A549 (cell line): Measurements from ENCODE around the gene PGRMC1. TPM values are rescaled to one million over a fixed set of nuclear protein-coding genes. Genes with fewer than 3 reads are reported as not detected.

ENCODE experiments used
- ATAC-seq, 2 experiments: fragments of 200-7000 bp in 1 of 2; fragments of >200 bp in 1 of 2; cut with Nextera tagmentation in 1 of 2; cut with Tn5 transposase in 1 of 2; 3 replicates each; pipeline versions ENCODE4 v1.8.0 to v1.9.1; 2018 to 2020; ENCODE audit warnings: mild to moderate bottlenecking in 1 of 2, moderate library complexity in 1 of 2
- CTCF ChIA-PET: fragments of 300-600 bp; sonication (Branson Sonifier 250); formaldehyde crosslinking; extraction: SDS; loops from one replicate; lab custom pipeline; 2021; ENCODE audit warnings: antibody characterized with exemption, inconsistent platforms; lab: Yijun Ruan, JAX
- POLR2A ChIA-PET: fragments of 350-600 bp; formaldehyde crosslinking; extraction: SDS; loops from one replicate; lab custom pipeline; 2021; ENCODE audit warnings: antibody characterized with exemption, inconsistent platforms; lab: Yijun Ruan, JAX
- DNase-seq, 2 experiments: peaks; one replicate each; pipeline versions ENCODE4 v3.0.0 to v3.0.0-alpha.2; 2011 to 2016; ENCODE audit warnings: low read depth in 1 of 2, low spot score in 1 of 2
- FAIRE-seq: peaks from 2 replicates; lab custom pipeline; 2011; peaks lifted over from hg19 to GRCh38; lab: Jason Lieb, UNC
- H3K27ac ChIP-seq, 2 experiments: fragments of >200 bp; sonication (Bioruptor Twin); formaldehyde crosslinking; 3 replicates each; pipeline ENCODE4 v1.5.1; 2016 to 2017
- H3K4me1 ChIP-seq: fragments of >200 bp; sonication (Bioruptor Twin); formaldehyde crosslinking; 3 replicates; pipeline ENCODE4 v1.6.1; 2016
- H3K4me2 ChIP-seq: fragments of >200 bp; sonication (Bioruptor Twin); formaldehyde crosslinking; 3 replicates; pipeline ENCODE4 v1.6.1; 2016
- H3K4me3 ChIP-seq: fragments of >200 bp; sonication (Bioruptor Twin); formaldehyde crosslinking; 3 replicates; pipeline ENCODE4 v1.5.1; 2016
- H3K9me3 ChIP-seq: fragments of >200 bp; sonication (Bioruptor Twin); formaldehyde crosslinking; 3 replicates; pipeline ENCODE4 v1.6.1; 2016
- BHLHE40 ChIP-seq: IDR thresholded peaks from 2 replicates; pipeline ENCODE4 v1.6.1; 2012; ENCODE audit warnings: low read depth, low read length, inconsistent platforms
- E2F6 ChIP-seq: IDR thresholded peaks from 2 replicates; pipeline ENCODE4 v1.6.1; 2012; ENCODE audit warnings: low read depth, borderline replicate concordance
- EHF ChIP-seq: fragments of 250-450 bp; sonication (Bioruptor Pico); IDR thresholded peaks from 2 replicates; pipeline ENCODE4 v1.5.0; 2020; ENCODE audit warnings: mild to moderate bottlenecking
- EP300 ChIP-seq, 2 experiments: fragments of >200 bp; sonication (Bioruptor Twin); formaldehyde crosslinking; IDR thresholded peaks; 2 replicates in 1 of 2; 3 replicates in 1 of 2; pipeline ENCODE4 v1.6.1; 2016 to 2017
- FOXS1 ChIP-seq: fragments of 250-450 bp; sonication (Bioruptor Pico); IDR thresholded peaks from 2 replicates; pipeline ENCODE4 v1.5.0; 2020; ENCODE audit warnings: mild to moderate bottlenecking, moderate library complexity
- HEYL ChIP-seq: fragments of 250-450 bp; sonication (Bioruptor Pico); IDR thresholded peaks from 2 replicates; pipeline ENCODE4 v1.8.0; 2021; ENCODE audit warnings: mild to moderate bottlenecking, moderate library complexity
- JUN ChIP-seq, 2 experiments: fragments of >200 bp; sonication (Bioruptor Twin); formaldehyde crosslinking; IDR thresholded peaks; 2 replicates in 1 of 2; 3 replicates in 1 of 2; pipeline ENCODE4 v1.6.1; 2016 to 2017
- KDM1A ChIP-seq: fragments of 200-600 bp; sonication (generic); IDR thresholded peaks from 2 replicates; pipeline ENCODE4 v1.6.1; 2016; ENCODE audit warnings: low read depth, mild to moderate bottlenecking
- KDM5A ChIP-seq: fragments of 200-600 bp; sonication (generic); IDR thresholded peaks from 2 replicates; pipeline ENCODE4 v1.6.1; 2016; ENCODE audit warnings: antibody characterized with exemption, mild to moderate bottlenecking
- MAX ChIP-seq: IDR thresholded peaks from 2 replicates; pipeline ENCODE4 v1.6.1; 2012
- NFE2L2 ChIP-seq: fragments of 150-350 bp; conservative IDR thresholded peaks from 2 replicates; pipeline ENCODE4 v1.6.1; 2014; ENCODE audit warnings: low read length
- NR3C1 ChIP-seq: fragments of >200 bp; sonication (Bioruptor Twin); formaldehyde crosslinking; IDR thresholded peaks from 3 replicates; pipeline ENCODE4 v1.6.1; 2017
- PHF8 ChIP-seq: fragments of 200-600 bp; sonication (generic); IDR thresholded peaks from 2 replicates; pipeline ENCODE4 v1.6.1; 2016; ENCODE audit warnings: low read depth, mild to moderate bottlenecking, antibody characterized with exemption, moderate library complexity, borderline replicate concordance
- POLR2A ChIP-seq: IDR thresholded peaks from 2 replicates; pipeline ENCODE4 v1.6.1; 2012; ENCODE audit warnings: mild to moderate bottlenecking, low read length
- RAD21 ChIP-seq, 2 experiments: fragments of >200 bp in 1 of 2; sonication (Bioruptor Twin) in 1 of 2; formaldehyde crosslinking in 1 of 2; IDR thresholded peaks in 1 of 2; conservative IDR thresholded peaks in 1 of 2; 2 replicates in 1 of 2; 3 replicates in 1 of 2; pipeline ENCODE4 v1.6.1; 2012 to 2018; ENCODE audit warnings: inconsistent platforms in 1 of 2
- RARB ChIP-seq: fragments of 250-450 bp; sonication (Bioruptor Pico); IDR thresholded peaks from 2 replicates; pipeline ENCODE4 v1.8.0; 2021; ENCODE audit warnings: mild to moderate bottlenecking, moderate library complexity
- RCOR1 ChIP-seq: fragments of 150-350 bp; IDR thresholded peaks from 2 replicates; pipeline ENCODE4 v1.6.1; 2014; ENCODE audit warnings: antibody characterized with exemption, low read length, low read depth
- RNF2 ChIP-seq: fragments of 200-600 bp; sonication (generic); IDR thresholded peaks from 2 replicates; pipeline ENCODE4 v1.6.1; 2016; ENCODE audit warnings: low read depth, mild to moderate bottlenecking, antibody characterized with exemption, moderate library complexity, borderline replicate concordance
- TFCP2L1 ChIP-seq: fragments of 250-450 bp; sonication (Bioruptor Pico); IDR thresholded peaks from 2 replicates; pipeline ENCODE4 v1.5.0; 2021; ENCODE audit warnings: mild to moderate bottlenecking
- TP53 ChIP-seq: fragments of 250-450 bp; sonication (Bioruptor Pico); IDR thresholded peaks from 2 replicates; pipeline ENCODE4 v1.5.0; 2021; ENCODE audit warnings: mild to moderate bottlenecking, moderate library complexity
- USF2 ChIP-seq: fragments of 450-650 bp; IDR thresholded peaks from 2 replicates; pipeline ENCODE4 v1.6.1; 2014; ENCODE audit warnings: antibody characterized with exemption
- WGBS: methylation state at CpG from one replicate; pipeline ENCODE4 v1.1.6; 2017; ENCODE audit errors: missing lambda C conversion rate; 5-methylcytosine and 5-hydroxymethylcytosine counted together
- polyA plus RNA-seq, 4 experiments: library from polyadenylated mRNA; depleted of rRNA in 3 of 4; stranded (reverse); fragments of >200 nt; fragmentation: RNase III in 1 of 4; extraction: RNeasy Plus Mini Kit Qiagen cat#74134 plus additional on column Dnase treatment in 1 of 4; gene quantifications; 2 replicates in 3 of 4; 3 replicates in 1 of 4; pipeline ENCODE4 v1.2.3, GENCODE V29; 2011 to 2017
- TF ChIP-seq, protein P1 (sequence below): fragments of >200 bp; sonication (Bioruptor Twin); formaldehyde crosslinking; IDR thresholded peaks from 3 replicates; pipeline ENCODE4 v1.5.1; 2016
- TF ChIP-seq, protein P2 (sequence below): fragments of >200 bp; sonication (Bioruptor Twin); formaldehyde crosslinking; IDR thresholded peaks from 2 replicates; pipeline ENCODE4 v1.6.1; 2016
- TF ChIP-seq, protein P3 (sequence below): fragments of 200-600 bp; sonication (generic); IDR thresholded peaks from 2 replicates; pipeline ENCODE4 v1.6.1; 2016; ENCODE audit warnings: antibody characterized with exemption, mild to moderate bottlenecking, moderate library complexity
- TF ChIP-seq, protein P4 (sequence below): fragments of >200 bp; sonication (Bioruptor Twin); formaldehyde crosslinking; IDR thresholded peaks from 3 replicates; pipeline ENCODE4 v1.6.1; 2016

The PGRMC1 gene
- polyA plus RNA-seq, 2 of the 4 experiments (the other 2 are of a cell fraction) = 159 to 163 TPM

GRCh38 chrX:119231936-119232445 lies 4.1 kb upstream of the PGRMC1 start:
- Histone ChIP-seq H3K27ac (no peak overlapping the region), H3K4me1 (peaks cover 15% of the 10 kb centered on the region), H3K9me3 (no peaks in the 10 kb centered on the region), H3K4me2 (no peak overlapping the region), H3K4me3 (no peak overlapping the region)
- POLR2A ChIA-PET = no interaction called here
- TF ChIP-seq NFE2L2 = no peak
- TF ChIP-seq, protein P1, sequence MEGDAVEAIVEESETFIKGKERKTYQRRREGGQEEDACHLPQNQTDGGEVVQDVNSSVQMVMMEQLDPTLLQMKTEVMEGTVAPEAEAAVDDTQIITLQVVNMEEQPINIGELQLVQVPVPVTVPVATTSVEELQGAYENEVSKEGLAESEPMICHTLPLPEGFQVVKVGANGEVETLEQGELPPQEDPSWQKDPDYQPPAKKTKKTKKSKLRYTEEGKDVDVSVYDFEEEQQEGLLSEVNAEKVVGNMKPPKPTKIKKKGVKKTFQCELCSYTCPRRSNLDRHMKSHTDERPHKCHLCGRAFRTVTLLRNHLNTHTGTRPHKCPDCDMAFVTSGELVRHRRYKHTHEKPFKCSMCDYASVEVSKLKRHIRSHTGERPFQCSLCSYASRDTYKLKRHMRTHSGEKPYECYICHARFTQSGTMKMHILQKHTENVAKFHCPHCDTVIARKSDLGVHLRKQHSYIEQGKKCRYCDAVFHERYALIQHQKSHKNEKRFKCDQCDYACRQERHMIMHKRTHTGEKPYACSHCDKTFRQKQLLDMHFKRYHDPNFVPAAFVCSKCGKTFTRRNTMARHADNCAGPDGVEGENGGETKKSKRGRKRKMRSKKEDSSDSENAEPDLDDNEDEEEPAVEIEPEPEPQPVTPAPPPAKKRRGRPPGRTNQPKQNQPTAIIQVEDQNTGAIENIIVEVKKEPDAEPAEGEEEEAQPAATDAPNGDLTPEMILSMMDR = no peak
- no peak for TF ChIP-seq E2F6
- TF ChIP-seq, protein P2, sequence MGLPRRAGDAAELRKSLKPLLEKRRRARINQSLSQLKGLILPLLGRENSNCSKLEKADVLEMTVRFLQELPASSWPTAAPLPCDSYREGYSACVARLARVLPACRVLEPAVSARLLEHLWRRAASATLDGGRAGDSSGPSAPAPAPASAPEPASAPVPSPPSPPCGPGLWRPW = no peak
- TF ChIP-seq POLR2A = no peak
- no peak for TF ChIP-seq PHF8
- no peak for TF ChIP-seq NR3C1
- no peak for TF ChIP-seq HEYL (CRISPR knock-in tag)
- no peak for TF ChIP-seq MAX
- TF ChIP-seq RARB (CRISPR knock-in tag) = no peak
- TF ChIP-seq, protein P3, sequence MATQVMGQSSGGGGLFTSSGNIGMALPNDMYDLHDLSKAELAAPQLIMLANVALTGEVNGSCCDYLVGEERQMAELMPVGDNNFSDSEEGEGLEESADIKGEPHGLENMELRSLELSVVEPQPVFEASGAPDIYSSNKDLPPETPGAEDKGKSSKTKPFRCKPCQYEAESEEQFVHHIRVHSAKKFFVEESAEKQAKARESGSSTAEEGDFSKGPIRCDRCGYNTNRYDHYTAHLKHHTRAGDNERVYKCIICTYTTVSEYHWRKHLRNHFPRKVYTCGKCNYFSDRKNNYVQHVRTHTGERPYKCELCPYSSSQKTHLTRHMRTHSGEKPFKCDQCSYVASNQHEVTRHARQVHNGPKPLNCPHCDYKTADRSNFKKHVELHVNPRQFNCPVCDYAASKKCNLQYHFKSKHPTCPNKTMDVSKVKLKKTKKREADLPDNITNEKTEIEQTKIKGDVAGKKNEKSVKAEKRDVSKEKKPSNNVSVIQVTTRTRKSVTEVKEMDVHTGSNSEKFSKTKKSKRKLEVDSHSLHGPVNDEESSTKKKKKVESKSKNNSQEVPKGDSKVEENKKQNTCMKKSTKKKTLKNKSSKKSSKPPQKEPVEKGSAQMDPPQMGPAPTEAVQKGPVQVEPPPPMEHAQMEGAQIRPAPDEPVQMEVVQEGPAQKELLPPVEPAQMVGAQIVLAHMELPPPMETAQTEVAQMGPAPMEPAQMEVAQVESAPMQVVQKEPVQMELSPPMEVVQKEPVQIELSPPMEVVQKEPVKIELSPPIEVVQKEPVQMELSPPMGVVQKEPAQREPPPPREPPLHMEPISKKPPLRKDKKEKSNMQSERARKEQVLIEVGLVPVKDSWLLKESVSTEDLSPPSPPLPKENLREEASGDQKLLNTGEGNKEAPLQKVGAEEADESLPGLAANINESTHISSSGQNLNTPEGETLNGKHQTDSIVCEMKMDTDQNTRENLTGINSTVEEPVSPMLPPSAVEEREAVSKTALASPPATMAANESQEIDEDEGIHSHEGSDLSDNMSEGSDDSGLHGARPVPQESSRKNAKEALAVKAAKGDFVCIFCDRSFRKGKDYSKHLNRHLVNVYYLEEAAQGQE = no peak
- TF ChIP-seq EP300 (IDR thresholded peaks at IDR 0.05) = no peak
- TF ChIP-seq KDM1A = no peak
- TF ChIP-seq RAD21 (conservative IDR thresholded peaks at IDR 0.05 in 1 of 2, IDR thresholded peaks at IDR 0.05 in 1 of 2) = no peak
- no peak for TF ChIP-seq EHF (CRISPR knock-in tag)
- no peak for TF ChIP-seq FOXS1 (CRISPR knock-in tag)
- FAIRE-seq (no peak), DNase-seq (no peak), ATAC-seq (no peak)
- whole genome bisulfite sequencing = 94% methylated on average over 1 of the region's 1 CpG
- CTCF ChIA-PET = no interaction called here

GRCh38 chrX:119235051-119235511 lies 1.0 kb upstream of the PGRMC1 start:
- ATAC-seq = no peak
- Histone ChIP-seq H3K4me2 (peak overlapping the region; percentile 70; the same call in 2 of the 3 replicates), H3K4me3 (no peak overlapping the region), H3K9me3 (no peaks in the 10 kb centered on the region), H3K27ac (peak overlapping the region in 1 of 2 experiments; percentile 94; a peak in 1 of 6 replicates), H3K4me1 (peaks cover 26% of the 10 kb centered on the region)
- 91% methylated on average over 8 of the region's 8 CpGs for WGBS
- POLR2A ChIA-PET = no interaction called here
- DNase-seq = no peak
- CTCF ChIA-PET = no interaction called here
- no peak for FAIRE-seq
- TF ChIP-seq RNF2 (no peak), KDM5A (no peak), NFE2L2 (no peak), TP53 (CRISPR knock-in tag) (no peak), TFCP2L1 (CRISPR knock-in tag) (no peak), USF2 (no peak), RCOR1 (no peak), JUN (IDR thresholded peaks at IDR 0.05) (no peak), BHLHE40 (no peak)
- TF ChIP-seq, protein P4, sequence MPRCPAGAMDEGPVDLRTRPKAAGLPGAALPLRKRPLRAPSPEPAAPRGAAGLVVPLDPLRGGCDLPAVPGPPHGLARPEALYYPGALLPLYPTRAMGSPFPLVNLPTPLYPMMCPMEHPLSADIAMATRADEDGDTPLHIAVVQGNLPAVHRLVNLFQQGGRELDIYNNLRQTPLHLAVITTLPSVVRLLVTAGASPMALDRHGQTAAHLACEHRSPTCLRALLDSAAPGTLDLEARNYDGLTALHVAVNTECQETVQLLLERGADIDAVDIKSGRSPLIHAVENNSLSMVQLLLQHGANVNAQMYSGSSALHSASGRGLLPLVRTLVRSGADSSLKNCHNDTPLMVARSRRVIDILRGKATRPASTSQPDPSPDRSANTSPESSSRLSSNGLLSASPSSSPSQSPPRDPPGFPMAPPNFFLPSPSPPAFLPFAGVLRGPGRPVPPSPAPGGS = no peak
